Measurements from ENCODE around the gene ZIM2.

ZIM2 gene

DNA sequence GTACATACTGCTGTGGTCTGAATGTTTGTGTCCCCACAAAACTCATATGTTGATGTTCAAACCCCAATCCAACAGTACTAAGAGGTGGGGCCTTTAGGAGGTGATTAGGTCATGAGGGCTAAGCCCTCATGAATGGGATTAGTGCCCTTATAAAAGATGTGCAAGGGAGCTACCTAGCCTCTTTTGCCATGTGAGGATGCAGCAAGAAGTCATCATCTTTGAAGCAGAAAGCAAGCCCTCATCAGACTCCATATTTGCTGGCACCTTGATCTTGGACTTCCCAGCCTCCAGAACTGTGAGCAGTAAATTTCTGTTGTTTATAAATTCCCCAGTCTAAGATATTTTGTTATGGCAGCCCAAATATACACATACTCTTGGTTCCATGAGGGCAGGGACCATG is 33.9 kb downstream of the ZIM2 start:
- no peak for DNase-seq

DNA sequence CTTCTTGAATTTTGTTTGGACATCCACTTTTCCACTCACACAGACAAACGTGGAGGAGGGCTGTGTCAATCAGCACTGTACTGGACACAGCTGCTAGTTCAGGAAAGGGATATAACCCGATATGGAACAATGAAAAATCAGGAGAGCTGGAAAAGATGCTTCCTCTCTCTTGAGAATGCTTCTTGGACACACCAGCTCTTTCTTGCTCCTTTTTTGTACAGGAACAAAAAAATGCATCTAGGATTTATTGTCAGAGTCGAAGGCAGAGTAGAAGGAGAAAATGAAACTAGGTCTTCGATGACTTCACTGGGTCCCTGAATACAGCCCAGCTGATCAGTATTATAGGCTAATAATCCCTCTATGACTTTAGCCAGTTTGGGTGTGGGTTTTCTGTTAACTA is 62.2 kb downstream of the ZIM2 start:
- DNase-seq: no peak

DNA sequence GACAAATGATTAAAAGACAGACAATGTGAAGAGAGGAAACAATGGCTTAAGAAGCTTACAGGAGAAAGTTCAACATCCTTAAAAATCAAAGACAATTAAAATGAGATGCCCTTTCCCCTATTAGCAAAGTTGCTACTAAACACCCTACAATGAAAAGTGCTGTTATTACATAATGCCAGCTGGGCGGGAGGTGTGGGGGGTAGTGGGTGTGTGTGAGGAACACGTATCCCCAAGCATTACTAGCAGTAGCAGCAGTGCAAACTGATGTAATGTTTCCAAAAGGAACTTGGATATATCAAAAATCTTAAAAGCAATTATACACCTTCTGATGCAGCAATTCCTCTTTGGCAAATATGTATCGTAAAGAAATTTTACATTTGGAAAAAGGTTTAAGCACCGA is 70.9 kb downstream of the ZIM2 start:
- DNase-seq: no peak

DNA sequence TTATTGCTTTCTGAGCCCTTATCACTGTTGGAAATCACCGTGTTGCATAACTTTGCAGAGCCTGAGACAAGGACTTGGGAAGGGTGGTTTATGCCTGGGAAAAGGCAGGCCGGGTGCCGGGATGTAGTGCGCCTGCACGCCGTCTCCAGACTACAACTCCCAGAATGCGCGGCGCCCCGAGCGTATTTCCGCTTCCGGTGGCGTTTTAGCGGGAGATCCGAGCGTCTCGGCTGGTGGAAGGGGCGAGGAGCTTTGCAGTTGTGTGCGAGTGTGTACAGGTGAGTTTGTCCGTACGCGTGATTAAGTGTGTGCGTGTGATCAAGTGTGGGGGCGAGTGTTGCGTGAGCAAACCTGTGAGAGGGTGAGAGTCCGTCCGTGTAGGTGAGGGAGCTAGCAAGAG is 75.4 kb downstream of the ZIM2 start:
- no peak for DNase-seq

DNA sequence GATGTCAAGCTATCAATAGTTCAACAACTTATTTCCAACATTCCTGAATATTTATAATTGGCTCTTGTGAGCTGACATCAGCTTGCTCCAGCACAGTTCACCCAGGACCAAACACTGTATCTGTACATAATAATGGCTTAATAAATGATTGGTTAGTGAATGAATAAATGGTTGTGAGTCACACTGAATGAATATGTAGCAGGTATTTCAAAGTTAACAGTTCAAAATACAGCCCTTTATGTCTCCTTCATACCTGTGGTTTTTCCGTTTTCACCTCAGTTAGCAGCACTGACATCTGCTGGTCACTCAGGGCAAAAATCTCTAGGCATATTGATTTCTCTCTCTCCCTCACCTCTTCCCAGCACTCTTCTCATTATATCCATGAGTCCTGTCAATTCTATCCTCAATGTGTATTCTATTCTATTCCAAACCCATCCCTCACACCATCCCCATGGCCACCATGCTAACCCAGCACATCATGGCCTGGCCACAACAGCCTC is 76.3 kb downstream of the ZIM2 start:
- no peak for DNase-seq

DNA sequence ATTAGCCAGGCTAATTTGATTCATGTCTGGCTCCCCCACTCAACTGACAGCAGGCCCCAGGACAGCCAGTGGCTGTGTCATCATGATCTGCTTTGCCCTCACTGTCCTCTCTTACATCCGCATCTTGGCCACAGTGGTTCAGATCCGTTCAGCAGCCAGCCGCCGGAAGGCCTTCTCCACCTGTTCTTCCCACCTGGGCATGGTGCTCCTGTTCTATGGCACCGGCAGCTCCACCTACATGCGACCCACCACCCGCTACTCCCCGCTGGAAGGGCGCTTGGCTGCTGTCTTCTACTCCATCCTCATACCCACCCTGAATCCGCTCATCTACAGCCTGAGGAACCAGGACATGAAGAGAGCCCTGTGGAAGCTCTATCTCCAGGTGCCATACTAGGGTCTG is 79.7 kb downstream of the ZIM2 start:
- no peak for DNase-seq

DNA sequence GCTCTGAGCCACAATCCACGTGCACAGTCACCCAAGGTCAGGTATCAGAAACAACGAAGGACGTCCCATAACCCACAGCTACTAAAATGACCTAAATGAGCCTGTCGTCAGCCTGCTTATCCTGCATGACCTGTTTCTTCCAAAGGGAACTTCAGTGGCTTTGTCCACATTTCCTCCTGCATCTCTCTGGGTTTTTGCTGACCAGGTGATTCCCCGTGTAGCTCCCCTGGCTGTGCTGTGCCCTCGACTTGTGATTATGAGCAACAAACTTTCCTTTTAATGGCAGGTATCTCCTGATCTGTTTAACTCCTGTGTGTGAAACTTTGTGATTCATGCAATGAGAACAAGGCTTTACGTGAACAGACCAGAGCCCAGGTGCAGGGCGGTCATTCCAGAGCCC is 81.0 kb downstream of the ZIM2 start:
- DNase-seq: no peak

DNA sequence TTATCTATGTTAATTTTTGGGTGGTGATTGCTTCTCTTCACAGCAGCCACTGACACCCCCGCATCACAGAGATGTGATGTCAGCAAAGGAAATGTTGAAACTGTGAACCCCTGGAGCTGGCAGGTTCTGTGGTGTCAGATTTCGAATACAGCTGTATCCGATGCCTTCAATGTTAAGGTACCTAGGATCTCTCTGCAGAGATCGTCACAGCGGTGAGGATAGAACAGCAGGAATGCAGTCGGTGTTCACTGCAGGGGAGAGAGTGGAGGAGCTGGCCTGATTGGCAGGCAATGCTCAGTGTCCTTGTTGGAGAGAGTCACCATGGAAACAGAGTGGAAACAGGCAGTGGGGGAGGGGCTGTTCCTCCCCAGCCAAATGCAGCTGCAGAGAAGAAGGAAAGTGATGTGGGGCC is 89.4 kb downstream of the ZIM2 start:
- DNase-seq: no peak

DNA sequence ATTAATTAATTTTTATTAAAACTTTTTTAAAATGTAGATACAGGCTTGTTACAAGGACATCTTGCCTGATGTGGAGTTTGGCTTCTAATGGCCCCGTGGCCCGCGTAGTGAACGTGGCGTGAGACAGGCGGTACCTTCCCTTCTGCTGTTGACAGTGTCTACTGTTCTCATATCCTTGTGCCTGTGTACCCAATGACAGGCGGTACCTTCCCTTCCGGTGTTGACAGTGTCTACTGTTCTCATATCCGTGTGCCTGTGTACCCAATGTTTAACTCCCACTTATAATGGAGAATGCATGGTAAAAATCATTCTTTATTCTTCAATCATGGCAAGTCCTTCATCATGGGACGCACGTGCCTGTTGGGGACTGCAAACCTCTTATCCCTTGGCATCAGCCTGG is 89.9 kb downstream of the ZIM2 start:
- DNase-seq: no peak

DNA sequence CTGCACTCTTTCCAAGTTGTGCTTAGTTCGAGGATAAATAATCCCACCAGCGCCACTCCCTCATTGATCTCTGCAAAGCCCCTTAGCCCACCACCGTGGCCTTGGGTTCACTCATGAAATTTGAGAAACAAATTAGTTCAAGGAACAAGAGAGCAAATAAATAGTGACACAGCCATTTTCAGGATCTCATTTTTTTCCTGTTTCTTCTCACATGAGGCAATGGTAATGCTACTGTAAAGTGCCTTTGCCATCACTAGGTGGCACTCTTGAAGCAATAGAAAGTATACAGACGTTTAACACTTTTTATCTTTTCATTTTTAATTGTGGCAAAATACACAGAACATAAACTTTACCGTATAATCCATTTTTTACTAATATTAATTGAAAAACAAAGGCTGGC is 92.1 kb downstream of the ZIM2 start:
- DNase-seq: no peak

DNA sequence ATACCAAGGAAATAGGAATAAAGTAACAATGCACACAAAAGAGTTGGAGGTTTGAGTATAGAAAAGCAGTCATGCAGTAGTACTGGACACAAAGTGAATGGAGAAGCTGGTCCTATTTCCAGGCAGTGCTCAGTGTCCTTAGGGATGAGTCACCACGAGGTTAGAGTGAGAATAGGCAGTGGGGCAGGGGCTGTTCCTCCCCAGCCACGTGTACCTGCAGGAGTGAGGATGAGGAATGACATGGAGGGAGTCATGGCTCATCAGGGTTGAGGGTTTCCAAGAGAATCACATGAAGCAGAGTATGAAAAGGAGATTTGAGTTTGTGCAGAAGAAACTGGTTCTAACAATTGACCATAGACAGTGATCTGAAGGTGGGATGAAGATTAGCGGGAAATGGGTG is 94.2 kb downstream of the ZIM2 start:
- no peak for DNase-seq

DNA sequence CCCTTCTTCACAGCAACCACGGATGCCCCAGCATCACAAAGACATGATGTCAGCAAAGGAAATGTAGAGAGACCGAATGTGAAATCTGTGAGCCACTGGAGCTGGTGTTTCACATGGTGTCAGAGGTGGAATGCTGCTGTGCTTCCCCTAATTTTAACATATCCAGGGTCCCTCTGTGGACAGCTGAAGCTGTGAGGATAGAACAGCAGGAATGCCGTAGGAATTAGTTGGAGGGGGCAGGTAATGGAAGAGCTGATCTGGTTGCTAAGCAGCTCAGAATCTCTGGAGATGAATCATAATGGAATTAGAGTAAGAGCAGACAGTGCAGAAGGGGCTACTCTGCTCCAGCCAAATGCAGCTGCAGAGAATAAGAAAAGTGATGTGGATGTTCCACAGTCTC is 100.0 kb downstream of the ZIM2 start:
- DNase-seq: no peak

DNA sequence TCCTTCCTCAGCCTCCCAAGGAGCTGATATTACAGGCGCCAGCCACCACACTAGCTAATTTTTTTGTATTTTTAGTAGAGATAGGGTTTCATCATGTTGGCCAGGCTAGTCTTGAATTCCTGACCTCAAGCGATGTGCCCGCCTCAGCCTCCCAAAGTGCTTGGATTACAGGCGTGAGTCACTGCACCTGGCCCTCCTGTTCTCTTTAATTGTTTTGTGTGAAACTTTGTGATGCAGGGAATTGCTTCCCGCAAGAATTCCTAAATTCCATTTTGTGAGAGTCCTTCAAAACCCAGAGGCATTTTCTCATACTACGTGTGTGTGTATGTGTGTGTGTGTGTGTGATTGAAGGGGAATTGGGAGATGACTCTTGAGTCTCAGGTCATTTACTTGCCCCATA is 104.0 kb downstream of the ZIM2 start:
- no peak for DNase-seq

DNA sequence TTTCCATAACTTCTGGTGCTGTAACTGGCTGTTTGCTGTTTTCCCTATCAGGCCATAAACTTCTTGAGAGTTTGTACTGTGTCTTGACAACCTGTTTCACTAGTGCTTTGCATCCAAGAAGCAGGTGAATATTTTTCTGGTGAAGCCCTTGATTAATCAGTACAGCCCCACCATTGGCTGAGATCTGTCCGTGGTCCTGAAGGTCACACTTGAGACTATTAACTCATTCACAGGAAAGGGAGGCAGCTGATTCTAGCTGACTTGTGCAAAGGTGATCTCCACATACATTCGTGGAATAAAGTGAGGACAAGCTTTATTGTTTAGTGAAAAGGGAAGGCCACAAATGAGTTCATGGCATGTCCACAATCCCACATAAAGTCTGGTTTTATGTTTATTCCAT is 107.5 kb downstream of the ZIM2 start:
- no peak for DNase-seq

DNA sequence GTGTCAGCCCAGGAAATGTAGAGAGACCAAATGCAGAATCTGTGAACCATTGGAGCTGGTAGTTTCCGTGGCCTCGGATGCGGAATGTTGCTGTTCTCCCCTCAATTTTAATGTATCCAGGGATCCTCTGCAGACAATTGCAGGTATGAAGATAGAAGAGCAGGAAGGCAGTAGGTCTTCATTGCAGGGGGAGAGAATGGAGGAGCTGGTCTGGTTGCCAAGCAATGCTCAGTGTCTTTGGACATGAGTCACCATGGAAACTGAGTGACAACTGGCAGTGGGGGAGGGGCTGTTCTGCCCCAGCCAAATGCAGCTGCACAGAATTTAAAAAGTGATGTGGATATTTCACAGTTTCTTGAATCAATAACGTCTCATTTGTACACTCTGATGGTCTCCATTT is 112.8 kb downstream of the ZIM2 start:
- DNase-seq: no peak

DNA sequence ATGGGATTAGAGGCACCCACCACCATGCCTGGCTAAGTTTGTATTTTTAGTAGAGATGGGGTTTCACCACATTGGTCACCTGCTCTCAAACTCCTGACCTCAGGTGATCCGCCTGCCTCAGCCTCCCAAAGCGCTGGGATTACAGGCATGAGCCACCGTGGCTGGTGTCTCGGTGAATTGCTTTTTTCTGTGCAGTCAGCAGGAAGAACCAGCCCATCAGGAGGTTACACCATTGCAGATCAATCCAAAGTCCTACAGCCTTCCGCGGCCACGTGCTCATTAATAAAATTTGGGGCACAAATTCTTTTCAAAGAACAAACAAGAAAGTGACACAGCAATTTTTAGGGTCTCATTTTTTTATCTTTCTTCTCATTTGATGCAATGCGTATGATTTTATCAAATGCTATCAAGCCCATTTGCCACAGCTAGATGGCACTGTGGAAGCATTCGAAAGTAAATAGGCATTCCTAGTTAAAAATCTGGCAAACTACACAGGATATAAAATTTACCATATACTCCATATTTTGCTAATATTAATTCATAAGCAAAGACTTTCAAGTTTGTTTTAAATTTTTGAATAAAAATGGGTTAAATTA is 114.6 kb downstream of the ZIM2 start:
- DNase-seq: no peak

All from CD4-positive, alpha-beta T cell treated with Interleukin-4 for 4 hours (primary cell).